HL-60 (cell line): ENCODE measurements around the gene GAS6.

Experiments
- POLR2AphosphoS5 ChIP-seq: IDR thresholded peaks from 2 replicates; pipeline ENCODE4 v1.6.1; 2012; ENCODE audit warnings: low read depth
- TF ChIP-seq, protein P1 (sequence below): IDR thresholded peaks from one replicate; pipeline ENCODE4 v1.5.1; 2011; ENCODE audit warnings: low read length, control low read depth, inconsistent platforms; ENCODE audit not compliant: insufficient read depth

DNA sequence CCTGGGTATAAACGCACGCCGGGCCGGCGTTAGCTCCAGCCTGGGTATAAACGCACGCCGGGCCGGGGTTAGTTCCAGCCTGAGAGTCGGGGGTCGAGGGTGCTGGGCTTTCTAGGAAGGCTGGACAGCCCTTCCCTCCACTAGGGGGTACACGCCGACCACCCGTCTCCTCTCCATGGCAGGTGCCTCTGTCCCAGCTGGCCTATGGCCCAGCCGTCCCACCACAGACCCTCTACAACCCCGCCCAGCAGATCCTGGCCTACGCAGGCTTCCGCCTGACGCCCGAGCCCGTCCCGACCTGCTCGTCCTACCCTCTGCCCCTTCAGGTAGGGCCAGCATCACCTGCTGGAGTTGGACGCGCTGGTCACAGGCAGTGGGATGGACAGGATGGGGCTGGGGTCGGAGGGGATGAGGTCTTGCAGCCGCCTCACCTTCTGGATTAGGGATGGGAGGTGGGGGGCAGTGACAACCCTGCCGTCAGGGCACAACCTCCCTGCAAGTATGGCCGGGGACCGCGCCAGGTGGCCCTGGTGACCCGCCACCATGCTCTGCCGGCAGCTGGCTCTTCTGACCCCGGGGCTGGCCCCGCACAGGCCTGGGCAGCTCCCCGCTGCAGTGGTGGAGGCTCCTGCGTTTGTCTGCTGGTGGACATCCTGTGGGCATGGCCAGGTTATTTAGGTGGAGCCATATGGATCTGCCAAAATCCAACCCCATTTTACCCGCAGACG, 59.0 kb downstream of the GAS6 start:
- TF ChIP-seq, protein P1, sequence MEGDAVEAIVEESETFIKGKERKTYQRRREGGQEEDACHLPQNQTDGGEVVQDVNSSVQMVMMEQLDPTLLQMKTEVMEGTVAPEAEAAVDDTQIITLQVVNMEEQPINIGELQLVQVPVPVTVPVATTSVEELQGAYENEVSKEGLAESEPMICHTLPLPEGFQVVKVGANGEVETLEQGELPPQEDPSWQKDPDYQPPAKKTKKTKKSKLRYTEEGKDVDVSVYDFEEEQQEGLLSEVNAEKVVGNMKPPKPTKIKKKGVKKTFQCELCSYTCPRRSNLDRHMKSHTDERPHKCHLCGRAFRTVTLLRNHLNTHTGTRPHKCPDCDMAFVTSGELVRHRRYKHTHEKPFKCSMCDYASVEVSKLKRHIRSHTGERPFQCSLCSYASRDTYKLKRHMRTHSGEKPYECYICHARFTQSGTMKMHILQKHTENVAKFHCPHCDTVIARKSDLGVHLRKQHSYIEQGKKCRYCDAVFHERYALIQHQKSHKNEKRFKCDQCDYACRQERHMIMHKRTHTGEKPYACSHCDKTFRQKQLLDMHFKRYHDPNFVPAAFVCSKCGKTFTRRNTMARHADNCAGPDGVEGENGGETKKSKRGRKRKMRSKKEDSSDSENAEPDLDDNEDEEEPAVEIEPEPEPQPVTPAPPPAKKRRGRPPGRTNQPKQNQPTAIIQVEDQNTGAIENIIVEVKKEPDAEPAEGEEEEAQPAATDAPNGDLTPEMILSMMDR: no peak
- TF ChIP-seq POLR2AphosphoS5: no peak
